ENCODE data around the gene CREB3L1.
A peak's percentile ranks its signal among the peaks of the same experiment; 100 is the strongest.

Gene CREB3L1

GRCh38 chr11:46271875-46272815 is 5.3 kb upstream of the CREB3L1 start:
- no peak overlapping the region for H3K4me2 ChIP-seq (ENCODE audit: low read length)
- no peaks in the 10 kb centered on the region for H3K36me3 ChIP-seq (ENCODE audit: control insufficient read depth, insufficient read depth, low read length)
- no peak overlapping the region for H3K4me3 ChIP-seq (ENCODE audit: low read depth, low read length)
- H2AFZ ChIP-seq = no peak overlapping the region
- H3K9ac ChIP-seq = no peak overlapping the region
- H3K4me1 ChIP-seq = peaks cover 8% of the 10 kb centered on the region
- no peak for TF ChIP-seq CTCF (IDR thresholded peaks at IDR 0.05)
- no peaks in the 10 kb centered on the region for H3K79me2 ChIP-seq
- no peaks in the 10 kb centered on the region for H3K27me3 ChIP-seq (ENCODE audit: control insufficient read depth, insufficient read depth, low read length)
- peak overlapping the region; percentile 24 for H3K27ac ChIP-seq
- H3K9me3 ChIP-seq (ENCODE audit: control insufficient read depth, low read length) = no peaks in the 10 kb centered on the region

GRCh38 chr11:46272816-46273427 is 4.5 kb upstream of the CREB3L1 start:
- H3K9me3 ChIP-seq (ENCODE audit: control insufficient read depth, low read length) = no peaks in the 10 kb centered on the region
- no peak overlapping the region for H2AFZ ChIP-seq
- peak overlapping the region; percentile 24 for H3K27ac ChIP-seq
- no peak overlapping the region for H3K4me2 ChIP-seq (ENCODE audit: low read length)
- no peaks in the 10 kb centered on the region for H3K27me3 ChIP-seq (ENCODE audit: control insufficient read depth, insufficient read depth, low read length)
- H3K79me2 ChIP-seq = no peaks in the 10 kb centered on the region
- TF ChIP-seq CTCF (IDR thresholded peaks at IDR 0.05) = no peak
- no peak overlapping the region for H3K9ac ChIP-seq
- peaks cover 8% of the 10 kb centered on the region for H3K4me1 ChIP-seq
- H3K36me3 ChIP-seq (ENCODE audit: control insufficient read depth, insufficient read depth, low read length) = no peaks in the 10 kb centered on the region
- H3K4me3 ChIP-seq (ENCODE audit: low read depth, low read length) = no peak overlapping the region

- peaks cover 8% of the 10 kb centered on the region for H3K4me1 ChIP-seq
Measured at GRCh38 chr11:46273511-46274205, 3.8 kb upstream of the CREB3L1 start.

GRCh38 chr11:46275964-46276641 is 1.4 kb upstream of the CREB3L1 start:
- no peaks in the 10 kb centered on the region for H3K36me3 ChIP-seq (ENCODE audit: control insufficient read depth, insufficient read depth, low read length)
- H3K9me3 ChIP-seq (ENCODE audit: control insufficient read depth, low read length) = no peaks in the 10 kb centered on the region
- peaks cover 8% of the 10 kb centered on the region for H3K4me1 ChIP-seq
- H2AFZ ChIP-seq = peak overlapping the region; percentile 66
- H3K4me3 ChIP-seq (ENCODE audit: low read depth, low read length) = no peak overlapping the region
- H3K79me2 ChIP-seq = no peaks in the 10 kb centered on the region
- H3K27me3 ChIP-seq (ENCODE audit: control insufficient read depth, insufficient read depth, low read length) = no peaks in the 10 kb centered on the region
- H3K4me2 ChIP-seq (ENCODE audit: low read length) = no peak overlapping the region
- no peak overlapping the region for H3K9ac ChIP-seq
- peak overlapping the region; percentile 51 for H3K27ac ChIP-seq
- no peak for TF ChIP-seq CTCF (IDR thresholded peaks at IDR 0.05)

More at GRCh38 chr11:46273511-46274205, 3.8 kb upstream of the CREB3L1 start:
- no peak overlapping the region for H3K4me2 ChIP-seq (ENCODE audit: low read length)
- no peaks in the 10 kb centered on the region for H3K27me3 ChIP-seq (ENCODE audit: control insufficient read depth, insufficient read depth, low read length)
- H3K9me3 ChIP-seq (ENCODE audit: control insufficient read depth, low read length) = no peaks in the 10 kb centered on the region
- H3K4me3 ChIP-seq (ENCODE audit: low read depth, low read length) = no peak overlapping the region
- H2AFZ ChIP-seq = no peak overlapping the region
- H3K9ac ChIP-seq = no peak overlapping the region
- H3K36me3 ChIP-seq (ENCODE audit: control insufficient read depth, insufficient read depth, low read length) = no peaks in the 10 kb centered on the region
- TF ChIP-seq CTCF (IDR thresholded peaks at IDR 0.05) = no peak
- no peaks in the 10 kb centered on the region for H3K79me2 ChIP-seq
- H3K27ac ChIP-seq = peak overlapping the region; percentile 19
